ENCODE data around the gene NDUFAF2.
"Not testable (repeated sequence)": the region's sequence is repeated elsewhere in the genome, so short reads cannot be mapped to it uniquely, and the experiment has no call there.

Gene NDUFAF2

DNA sequence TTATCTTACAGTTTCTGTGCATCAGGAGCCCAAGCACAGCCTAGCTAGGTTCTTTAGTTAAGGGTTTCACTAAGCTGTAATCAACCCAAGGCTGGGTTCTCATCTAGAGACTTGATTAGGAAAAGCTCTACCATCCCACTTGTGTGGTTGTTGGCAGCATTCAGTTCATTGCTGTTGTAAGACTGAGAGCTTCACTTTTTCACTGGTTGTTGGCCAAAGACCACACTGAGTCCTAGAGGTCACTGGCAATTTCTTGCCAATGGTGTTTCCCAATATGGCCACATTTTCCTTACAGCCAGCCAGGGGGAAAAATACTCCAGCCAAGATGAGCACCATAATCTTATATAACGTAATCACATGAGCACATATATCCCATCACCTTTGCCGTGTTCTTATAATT, 142.9 kb downstream of the NDUFAF2 start:
- H3K4me1 Mint-ChIP-seq, result no peaks in the 10 kb centered on the region
- H3K27me3 Mint-ChIP-seq (ENCODE audit: low read depth, poor library complexity), result no peaks in the 10 kb centered on the region
- DNase-seq, result no peak
- TF ChIP-seq, protein P1, sequence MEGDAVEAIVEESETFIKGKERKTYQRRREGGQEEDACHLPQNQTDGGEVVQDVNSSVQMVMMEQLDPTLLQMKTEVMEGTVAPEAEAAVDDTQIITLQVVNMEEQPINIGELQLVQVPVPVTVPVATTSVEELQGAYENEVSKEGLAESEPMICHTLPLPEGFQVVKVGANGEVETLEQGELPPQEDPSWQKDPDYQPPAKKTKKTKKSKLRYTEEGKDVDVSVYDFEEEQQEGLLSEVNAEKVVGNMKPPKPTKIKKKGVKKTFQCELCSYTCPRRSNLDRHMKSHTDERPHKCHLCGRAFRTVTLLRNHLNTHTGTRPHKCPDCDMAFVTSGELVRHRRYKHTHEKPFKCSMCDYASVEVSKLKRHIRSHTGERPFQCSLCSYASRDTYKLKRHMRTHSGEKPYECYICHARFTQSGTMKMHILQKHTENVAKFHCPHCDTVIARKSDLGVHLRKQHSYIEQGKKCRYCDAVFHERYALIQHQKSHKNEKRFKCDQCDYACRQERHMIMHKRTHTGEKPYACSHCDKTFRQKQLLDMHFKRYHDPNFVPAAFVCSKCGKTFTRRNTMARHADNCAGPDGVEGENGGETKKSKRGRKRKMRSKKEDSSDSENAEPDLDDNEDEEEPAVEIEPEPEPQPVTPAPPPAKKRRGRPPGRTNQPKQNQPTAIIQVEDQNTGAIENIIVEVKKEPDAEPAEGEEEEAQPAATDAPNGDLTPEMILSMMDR (IDR thresholded peaks at IDR 0.05), result no peak
- H3K27ac Mint-ChIP-seq, result no peak overlapping the region
- peaks cover 33% of the 10 kb centered on the region for H3K9me3 Mint-ChIP-seq
- H3K36me3 Mint-ChIP-seq (ENCODE audit: low read depth), result peaks cover 36% of the 10 kb centered on the region
- H3K4me3 Mint-ChIP-seq, result no peak overlapping the region

DNA sequence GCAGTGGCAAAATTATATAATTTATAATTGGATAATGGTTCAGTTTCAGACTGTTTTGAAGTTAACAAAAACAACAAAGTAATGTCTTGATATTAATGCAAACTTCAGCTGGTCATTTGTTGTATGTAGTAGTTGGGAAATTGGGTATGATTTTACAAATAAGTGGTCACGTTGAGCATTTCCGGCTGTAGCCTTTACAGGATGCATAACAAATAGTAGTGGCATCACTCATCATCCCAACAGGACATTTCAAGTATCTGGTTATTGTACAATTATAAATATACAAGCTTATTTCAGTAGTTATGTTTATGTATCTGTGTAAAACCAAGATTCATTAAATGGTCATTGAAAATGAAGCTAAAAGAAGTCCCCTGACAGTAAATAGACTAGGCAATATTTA, 144.3 kb downstream of the NDUFAF2 start:
- H3K27me3 Mint-ChIP-seq (ENCODE audit: low read depth, poor library complexity), result no peaks in the 10 kb centered on the region
- H3K36me3 Mint-ChIP-seq (ENCODE audit: low read depth), result peaks cover 25% of the 10 kb centered on the region
- no peak for DNase-seq
- H3K9me3 Mint-ChIP-seq, result peaks cover 22% of the 10 kb centered on the region
- H3K4me1 Mint-ChIP-seq, result no peaks in the 10 kb centered on the region
- no peak overlapping the region for H3K4me3 Mint-ChIP-seq
- TF ChIP-seq, protein P1 (IDR thresholded peaks at IDR 0.05), result no peak
- H3K27ac Mint-ChIP-seq, result no peak overlapping the region

DNA sequence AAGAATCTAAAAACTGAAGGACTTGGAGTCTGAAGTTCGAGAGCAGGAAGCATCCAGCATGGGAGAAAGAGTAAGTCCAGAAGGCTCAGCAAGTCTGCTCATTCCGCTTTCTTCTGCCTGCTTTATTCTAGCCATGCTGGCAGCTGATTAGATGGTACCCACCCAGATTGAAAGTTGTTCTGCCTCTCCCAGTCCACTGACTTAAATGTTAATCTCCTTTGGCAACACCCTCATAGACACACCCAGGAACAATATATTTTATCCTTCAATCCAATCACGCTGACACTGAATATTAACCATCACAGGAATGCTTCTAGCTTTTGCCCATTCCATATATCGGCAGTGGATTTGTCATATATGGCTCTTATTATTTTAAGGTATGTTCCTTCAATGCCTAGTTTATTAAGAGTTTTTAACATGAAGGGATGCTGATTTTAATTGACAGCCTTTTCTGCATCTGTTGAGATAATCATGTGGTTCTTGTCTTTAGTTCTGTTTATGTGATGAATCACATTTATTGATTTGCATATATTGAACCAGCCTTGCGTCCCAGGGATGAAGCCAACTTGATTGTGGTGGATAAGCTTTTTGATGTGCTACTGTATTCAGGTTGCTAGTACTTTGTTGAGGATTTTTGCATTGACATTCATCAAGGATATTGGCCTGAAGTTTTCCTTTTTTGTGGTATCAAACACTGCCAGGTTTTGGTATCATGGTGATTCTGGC, 148.2 kb downstream of the NDUFAF2 start:
- not testable (repeated sequence) for H3K4me1 Mint-ChIP-seq; H3K27me3 Mint-ChIP-seq (ENCODE audit: low read depth, poor library complexity); H3K27ac Mint-ChIP-seq; DNase-seq; H3K4me3 Mint-ChIP-seq
- peaks cover 22% of the 10 kb centered on the region for H3K36me3 Mint-ChIP-seq (ENCODE audit: low read depth)
- H3K9me3 Mint-ChIP-seq, result peaks cover 19% of the 10 kb centered on the region

DNA sequence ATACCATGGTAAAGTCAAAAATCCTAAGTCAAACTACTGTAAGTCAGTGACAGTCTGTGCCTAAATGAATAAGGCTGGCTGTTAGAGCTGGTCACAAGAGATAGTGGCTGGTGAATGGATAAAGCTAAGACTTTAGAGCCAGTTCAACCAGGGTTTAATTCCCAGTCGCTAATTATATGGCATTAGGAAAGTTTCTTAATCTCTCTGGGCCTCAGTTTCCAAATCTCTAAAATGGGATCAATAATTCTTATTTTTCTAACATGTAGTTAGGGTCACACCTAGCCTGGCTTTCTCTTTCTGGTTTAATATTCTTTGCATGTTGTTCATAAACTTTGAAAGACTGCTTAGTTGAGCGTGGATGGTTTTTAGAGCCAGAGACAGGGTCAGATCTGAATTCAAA, 152.5 kb downstream of the NDUFAF2 start:
- Mint-ChIP-seq H3K9me3 (peaks cover 15% of the 10 kb centered on the region), H3K4me3 (no peak overlapping the region), H3K27me3 (ENCODE audit: low read depth, poor library complexity) (peaks cover 3% of the 10 kb centered on the region), H3K4me1 (no peaks in the 10 kb centered on the region), H3K36me3 (ENCODE audit: low read depth) (peaks cover 31% of the 10 kb centered on the region), H3K27ac (no peak overlapping the region)
- no peak for DNase-seq
- TF ChIP-seq, protein P1 (IDR thresholded peaks at IDR 0.05), result no peak

DNA sequence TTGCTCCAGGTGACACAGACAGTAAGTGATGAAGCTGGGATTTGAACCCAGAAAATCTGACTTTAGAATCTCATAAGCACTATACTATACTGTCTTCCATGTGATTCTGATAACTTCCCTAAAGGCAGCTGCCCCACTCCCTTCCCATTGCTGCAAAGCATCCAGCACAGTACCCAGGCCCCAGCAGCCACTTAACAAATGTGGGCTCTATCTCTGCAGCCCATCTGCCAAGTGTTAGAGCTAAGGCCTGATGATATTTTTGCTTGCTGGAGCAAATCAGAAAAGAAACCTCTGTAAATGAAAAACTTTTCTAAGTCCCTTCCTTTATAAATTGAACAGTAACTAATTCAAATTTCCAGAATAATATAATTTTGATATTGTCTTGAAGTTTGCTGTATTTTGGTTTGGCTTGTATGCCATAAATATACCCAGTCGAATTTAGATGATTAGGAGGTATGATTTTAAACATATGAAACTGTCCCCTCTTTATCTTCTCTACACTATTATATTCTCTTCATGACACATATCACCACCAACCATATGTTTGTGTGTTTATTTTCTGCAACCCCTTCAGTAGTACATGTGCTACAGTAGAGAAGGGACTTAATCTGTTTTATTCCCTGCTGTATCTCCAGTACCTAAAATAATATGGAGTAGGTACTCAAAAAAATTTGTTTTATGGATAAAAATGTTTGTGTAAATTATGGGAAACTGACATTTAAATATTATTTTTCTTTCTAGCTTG, 153.4 kb downstream of the NDUFAF2 start:
- no peak overlapping the region for H3K4me3 Mint-ChIP-seq
- H3K4me1 Mint-ChIP-seq, result no peaks in the 10 kb centered on the region
- TF ChIP-seq, protein P1 (IDR thresholded peaks at IDR 0.05), result no peak
- no peak overlapping the region for H3K27ac Mint-ChIP-seq
- peaks cover 3% of the 10 kb centered on the region for H3K27me3 Mint-ChIP-seq (ENCODE audit: low read depth, poor library complexity)
- no peak for DNase-seq
- H3K9me3 Mint-ChIP-seq, result peaks cover 19% of the 10 kb centered on the region
- H3K36me3 Mint-ChIP-seq (ENCODE audit: low read depth), result peaks cover 33% of the 10 kb centered on the region

DNA sequence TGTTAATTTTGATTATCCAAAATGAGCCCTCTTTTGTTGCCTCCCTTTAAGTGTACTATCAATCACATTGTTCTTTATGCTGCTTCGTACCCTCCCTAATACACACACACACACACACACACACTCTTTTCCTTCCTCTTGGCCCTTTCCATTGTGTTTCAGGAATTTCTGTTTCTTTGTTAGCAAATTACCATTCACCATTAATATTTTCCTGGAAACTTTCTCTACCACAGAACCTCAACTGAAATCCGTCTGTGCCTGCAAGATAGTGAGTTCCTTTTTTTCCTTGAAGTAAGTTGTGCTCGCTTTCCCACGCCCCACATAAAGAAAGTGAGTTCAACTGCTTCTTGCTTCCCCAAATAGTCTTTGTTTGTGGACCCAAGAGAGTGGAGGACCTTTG, 155.4 kb downstream of the NDUFAF2 start:
- peaks cover 34% of the 10 kb centered on the region for H3K36me3 Mint-ChIP-seq (ENCODE audit: low read depth)
- no peak overlapping the region for H3K4me3 Mint-ChIP-seq

More for the DNA sequence above, 155.4 kb downstream of the NDUFAF2 start:
- Mint-ChIP-seq H3K4me1 (no peaks in the 10 kb centered on the region), H3K27ac (no peak overlapping the region), H3K27me3 (ENCODE audit: low read depth, poor library complexity) (peaks cover 3% of the 10 kb centered on the region), H3K9me3 (peaks cover 19% of the 10 kb centered on the region)
- DNase-seq, result no peak
- TF ChIP-seq, protein P1 (IDR thresholded peaks at IDR 0.05), result no peak
